Urothelium cell line (cell line): ENCODE results near the gene CHST6.
A peak's percentile ranks its signal among the peaks of the same experiment; 100 is the strongest.
"Not testable (repeated sequence)": the region's sequence is repeated elsewhere in the genome, so short reads cannot be mapped to it uniquely, and the experiment has no call there.

Experiments used
- DNase-seq: peaks from one replicate; pipeline ENCODE4 v3.0.0; 2011; ENCODE audit warnings: low spot score, mixed read lengths
- FAIRE-seq: peaks from 2 replicates; lab custom pipeline; 2011; peaks lifted over from hg19 to GRCh38; lab: Jason Lieb, UNC

CHST6 gene

DNA sequence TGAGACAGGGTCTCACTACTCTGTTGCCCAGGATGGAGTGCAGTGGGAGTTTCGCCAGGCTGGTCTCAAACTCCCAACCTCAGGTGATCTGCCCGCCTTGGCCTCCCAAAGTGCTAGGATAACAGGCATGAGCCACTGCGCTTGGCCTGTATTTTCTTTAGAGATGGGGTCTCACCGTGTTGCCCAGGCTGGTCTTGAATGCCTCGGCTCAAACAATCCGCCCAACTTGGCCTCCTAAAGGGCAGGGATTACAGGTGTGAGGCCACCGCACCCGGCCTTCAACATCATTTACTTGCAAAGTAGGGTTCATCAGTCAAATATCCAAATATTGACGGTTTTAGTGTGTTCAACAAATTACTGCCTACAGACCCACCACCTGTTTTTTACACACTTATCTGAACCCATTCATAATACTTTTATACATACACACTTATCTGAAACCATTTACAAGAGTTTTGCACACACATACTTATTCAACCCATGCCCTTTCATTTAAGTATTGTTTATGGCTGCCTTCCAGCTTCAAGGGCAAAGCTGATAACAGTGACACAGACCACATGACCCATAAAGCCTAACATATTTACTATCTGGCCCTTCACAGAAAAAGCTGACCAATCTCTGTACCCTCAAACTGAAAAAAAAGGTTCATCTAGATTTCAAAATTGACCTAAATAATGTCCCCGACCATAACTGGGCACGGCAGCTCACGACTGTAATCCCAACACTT, 42.6 kb downstream of the CHST6 start:
- FAIRE-seq (no peak), DNase-seq (no peak)

DNA sequence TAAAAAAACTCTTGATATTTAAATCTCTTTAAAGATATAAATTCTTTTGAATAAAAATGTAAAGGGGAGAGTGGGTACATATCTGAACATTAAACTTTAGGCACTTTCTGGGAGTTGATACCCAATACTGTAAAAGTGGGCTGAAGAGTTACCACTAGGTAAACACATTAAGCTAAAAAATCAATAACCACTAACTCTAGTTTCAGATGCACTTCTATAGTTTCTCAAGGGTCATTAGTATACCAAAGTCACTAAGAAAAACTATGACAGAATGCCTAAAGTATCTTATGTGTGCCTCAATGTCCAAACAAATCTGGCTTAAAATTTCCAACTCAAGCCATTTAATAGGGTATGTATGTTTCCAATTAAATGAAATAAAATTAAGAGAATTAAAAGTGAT, 48.8 kb downstream of the CHST6 start:
- FAIRE-seq, result no peak

DNA sequence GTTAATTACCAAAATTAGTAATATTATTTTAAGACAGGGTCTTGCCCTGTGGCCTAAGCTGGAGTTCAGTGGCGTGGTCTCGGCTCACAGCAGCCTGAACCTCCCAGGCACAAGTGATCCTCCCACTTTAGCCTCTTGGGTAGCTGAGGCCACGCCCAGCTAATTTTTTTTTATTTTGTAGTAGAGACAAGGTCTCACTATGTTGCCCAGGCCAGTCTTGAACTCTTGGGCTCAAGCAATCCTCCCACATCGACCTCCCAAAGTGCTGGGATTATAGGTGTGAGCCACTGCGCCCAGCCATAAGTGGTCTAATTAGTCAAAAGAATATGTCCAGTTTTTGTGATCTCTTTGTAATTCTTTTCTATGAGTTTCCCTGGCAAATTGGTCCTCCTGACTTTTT, 49.9 kb downstream of the CHST6 start:
- DNase-seq, result no peak
- no peak for FAIRE-seq

More for the DNA sequence above, 48.8 kb downstream of the CHST6 start:
- no peak for DNase-seq

DNA sequence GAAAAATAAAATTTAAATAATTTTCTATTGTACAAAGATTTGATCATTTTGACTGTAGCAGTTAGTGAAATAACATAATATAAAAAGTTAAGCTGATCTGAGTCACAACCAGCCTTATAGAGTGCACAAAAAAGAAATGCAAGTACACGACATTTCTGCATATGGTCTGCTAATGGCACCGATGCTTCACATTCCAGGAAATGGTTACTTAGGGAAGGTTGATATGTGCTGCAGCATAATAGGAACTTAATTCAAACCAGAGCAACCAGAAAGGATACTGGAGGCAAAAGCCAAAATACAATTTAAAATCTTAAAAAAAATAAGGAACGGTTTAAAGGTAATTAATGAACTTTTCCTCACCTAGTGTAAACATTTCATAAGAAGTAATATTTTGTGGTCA, 51.9 kb downstream of the CHST6 start:
- DNase-seq (no peak), FAIRE-seq (no peak)

DNA sequence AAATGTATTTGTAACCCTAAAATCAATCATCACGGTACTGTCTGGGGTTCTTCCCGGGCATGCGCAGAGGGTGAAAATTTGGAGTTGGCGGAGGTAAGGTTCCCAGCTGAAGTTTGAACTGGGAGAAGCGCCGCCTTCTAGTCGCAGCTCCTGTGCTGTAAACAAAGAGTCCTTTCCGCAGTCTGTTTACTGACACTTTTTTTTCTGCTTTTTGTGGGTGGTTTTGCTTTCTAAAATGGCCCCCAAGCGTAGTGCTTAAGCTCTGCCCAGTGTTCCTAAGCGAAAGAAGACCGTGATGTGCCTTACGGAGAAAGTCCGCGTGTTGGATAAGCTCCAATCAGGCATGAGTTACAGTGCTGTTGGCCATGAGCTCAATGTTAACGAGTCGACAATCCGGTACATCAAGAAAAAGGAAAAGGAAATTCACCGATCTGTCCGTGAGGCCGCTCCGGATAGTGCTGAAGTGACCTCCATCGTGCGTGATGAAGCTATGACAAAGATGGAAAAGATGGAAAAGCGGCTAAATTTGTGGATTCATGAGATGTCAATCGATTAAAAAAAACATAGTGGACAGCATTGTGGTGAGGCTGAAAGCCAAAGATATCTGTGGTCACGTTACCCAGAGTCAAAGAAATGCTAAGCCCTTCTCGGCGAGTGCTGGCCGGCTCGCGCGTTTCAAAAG, 61.4 kb downstream of the CHST6 start:
- DNase-seq (peak; percentile 74), FAIRE-seq (no peak)

DNA sequence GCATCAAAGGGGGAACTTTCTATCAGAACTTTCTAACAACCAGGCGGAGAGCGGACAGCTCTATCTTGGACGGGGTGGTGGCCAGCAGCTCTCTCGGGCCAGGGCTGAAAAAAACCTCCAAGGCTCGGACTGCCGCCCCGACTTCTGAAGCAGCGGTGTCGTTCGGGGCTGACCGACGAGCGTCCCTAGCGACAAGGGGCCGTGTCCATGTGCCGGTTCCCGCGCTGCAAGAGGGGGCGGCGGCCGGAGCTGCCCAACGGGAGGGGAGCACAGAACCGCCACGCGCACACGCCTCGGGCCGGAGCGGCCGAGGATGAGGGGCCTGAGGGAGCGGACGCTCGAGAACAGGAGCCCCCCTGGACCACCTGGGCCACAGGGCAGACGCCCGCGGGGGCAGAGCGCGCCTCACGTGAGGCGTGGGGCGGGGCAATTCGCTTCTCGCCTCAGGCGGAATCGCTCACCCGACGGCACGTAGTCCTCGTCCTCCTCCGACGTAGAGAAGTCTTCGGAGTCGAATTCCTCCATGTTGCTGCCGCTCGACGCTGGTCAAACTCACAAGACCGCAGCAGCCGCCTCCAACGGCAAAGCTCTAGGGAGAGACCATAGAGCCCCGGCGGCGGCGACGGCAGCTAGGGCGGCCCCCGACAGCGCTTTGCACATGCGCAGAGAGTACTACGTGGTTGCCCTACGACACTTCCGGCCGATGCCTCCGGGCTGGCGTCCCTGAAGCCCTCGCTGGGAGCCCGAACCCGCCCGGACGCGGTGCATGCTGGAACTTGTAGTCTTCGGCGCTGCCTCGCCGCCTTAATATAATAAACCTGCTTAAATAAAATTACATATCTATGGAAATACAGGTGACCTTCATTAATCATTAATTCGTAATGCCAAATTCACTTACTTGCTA, 62.2 kb downstream of the CHST6 start, which contains the start of gene CFDP1:
TSS of gene CFDP1 (minus strand) at position 676 of the 904 bp plus-strand sequence. CDS start at position 525, 151 bp downstream.
- DNase-seq, result peak; percentile 99
- FAIRE-seq, result no peak

DNA sequence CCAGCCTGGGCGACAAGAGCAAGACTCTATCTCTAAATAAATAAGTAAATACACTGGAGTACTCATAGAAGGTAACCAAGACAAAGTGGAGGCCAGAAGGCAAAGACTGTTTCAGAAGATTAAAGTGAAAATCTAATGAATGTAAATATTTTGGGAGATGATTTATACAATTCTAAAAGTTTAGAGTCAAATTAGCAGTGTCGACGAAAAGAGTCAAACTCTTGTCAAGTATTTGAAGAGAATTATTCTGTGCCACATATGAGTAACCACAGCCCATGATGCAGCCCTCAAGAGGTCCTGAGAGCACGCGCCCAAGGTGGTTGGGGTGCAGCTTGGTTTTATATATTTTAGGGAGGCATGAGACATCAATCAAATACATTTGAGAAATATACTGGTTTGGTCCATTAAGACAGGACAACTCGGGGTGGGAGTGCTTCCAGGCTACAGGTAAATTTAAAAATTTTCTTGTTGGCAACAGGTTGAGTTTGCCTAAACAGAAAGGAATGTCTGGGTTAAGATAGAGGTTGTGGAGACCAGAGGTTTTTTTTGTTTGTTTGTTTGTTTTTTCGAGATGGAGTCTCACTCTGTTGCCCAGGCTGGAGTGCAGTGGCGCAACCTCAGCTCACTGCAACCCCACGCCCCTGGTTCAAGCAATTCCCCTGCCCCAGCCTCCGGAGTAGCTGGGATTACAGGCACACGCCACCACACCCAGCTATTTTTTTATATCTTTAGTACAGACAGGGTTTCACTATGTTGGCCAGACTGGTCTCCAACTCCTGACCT, 65.4 kb downstream of the CHST6 start:
- FAIRE-seq (no peak), DNase-seq (no peak)

DNA sequence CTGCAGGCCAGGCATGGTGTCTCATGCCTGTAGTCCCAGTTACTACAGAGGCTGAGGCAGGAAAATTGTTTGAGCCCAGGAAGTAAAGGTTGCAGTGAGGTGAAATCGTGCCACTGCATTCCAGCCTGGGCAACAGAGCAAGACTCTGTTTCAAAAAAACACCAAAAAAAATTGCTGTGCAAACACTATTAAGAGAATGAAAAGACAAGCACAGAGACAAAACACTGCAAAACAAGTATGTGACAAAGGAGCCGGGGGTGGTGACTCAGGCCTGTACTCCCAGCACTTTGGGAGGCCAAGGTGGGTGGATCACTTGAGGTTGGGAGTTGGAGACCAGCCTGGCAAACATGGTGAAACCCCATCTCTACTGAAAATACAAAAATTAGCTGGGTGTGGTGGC, 68.7 kb downstream of the CHST6 start:
- FAIRE-seq, DNase-seq: not testable (repeated sequence)

DNA sequence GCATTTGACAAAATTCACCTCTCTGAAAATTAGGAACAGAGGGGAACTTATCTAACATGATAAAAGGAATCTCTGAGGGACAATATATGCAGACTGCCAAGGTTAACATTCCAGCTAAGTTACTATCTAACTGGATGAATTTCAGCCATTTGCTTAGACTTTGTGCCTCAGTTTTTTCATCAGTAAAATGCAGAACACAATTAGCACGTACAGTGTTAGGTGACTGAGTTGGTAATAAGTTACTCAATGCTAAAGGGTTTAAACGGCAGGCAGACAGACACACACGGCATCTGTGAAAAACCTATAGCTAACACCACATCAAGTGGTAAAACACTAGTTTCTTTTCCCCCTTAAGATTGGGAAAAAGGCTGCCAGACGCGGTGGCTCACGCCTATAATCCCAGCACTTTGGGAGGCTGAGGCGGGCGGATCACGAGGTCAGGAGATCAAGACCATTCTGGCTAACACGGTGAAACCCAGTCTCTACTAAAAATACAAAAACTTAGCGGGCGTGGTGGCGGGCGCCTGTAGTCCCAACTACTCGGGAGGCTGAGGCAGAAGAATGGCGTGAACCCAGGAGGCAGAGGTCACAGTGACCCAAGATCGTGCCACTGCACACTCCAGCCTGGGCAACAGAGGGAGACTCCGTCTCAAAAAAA, 71.0 kb downstream of the CHST6 start:
- FAIRE-seq, DNase-seq: not testable (repeated sequence)

DNA sequence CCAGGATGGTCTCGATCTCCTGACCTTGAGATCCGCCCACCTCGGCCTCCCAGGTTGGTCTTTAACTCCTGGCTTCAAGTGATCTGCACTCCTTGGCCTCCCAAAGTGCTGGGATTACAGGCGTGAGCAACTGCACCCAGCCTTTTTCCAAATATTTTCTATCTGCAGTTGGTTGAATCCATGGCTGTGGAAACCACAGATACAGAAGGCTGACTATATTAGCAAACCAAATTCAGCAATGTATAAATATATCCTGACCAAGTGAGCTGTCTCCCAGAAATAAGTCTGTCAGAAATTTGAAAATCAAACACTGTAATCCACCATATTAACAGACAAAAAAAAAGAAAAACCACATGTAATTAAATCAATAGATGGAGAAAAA, 71.5 kb downstream of the CHST6 start:
- FAIRE-seq (no peak), DNase-seq (no peak)
